GM10847 (cell line): ENCODE data around the gene SH3D19.

ENCODE experiments used
- POLR2A ChIP-seq: IDR thresholded peaks from 2 replicates; pipeline ENCODE4 v1.6.1; 2011; ENCODE audit not compliant: insufficient read length; ENCODE audit errors: extremely low read depth

The SH3D19 gene

DNA sequence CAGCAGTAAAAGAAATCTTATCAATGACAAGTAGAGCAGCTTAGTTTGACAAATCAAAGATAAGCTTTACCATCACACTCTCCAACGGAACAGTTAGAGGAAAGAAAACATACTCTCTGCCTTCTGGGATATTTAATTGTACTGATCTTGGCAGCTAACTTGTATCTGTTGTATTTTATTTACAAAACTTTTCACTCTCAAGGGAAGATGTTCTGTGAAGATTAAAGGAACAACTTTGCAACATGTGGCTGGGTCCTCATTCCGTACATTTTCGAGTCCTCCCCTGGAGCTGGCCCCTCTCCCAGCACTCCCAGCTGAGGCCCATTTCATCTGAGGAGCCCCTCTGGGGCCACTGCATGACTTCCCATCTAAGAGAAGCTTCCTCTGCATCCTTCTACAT lies 151.5 kb downstream of the SH3D19 start:
- TF ChIP-seq POLR2A = no peak

DNA sequence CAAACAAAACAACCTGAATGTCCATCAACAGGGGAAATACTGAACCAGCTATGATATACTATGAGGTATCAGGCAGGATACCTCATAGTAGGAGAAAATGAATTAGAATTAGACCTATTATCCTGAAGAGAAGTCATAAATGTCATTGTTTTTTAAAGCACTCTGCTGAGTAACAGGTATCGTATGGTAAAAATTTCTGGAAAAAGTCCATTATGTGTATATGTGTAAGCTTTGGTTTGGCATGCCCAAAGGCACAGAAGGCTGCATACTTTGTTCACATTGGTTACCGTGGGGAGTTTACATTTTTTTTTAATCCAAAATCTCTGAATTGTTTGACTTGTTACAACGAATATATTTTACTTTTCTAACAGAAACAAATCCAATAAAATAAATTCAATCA lies 155.5 kb downstream of the SH3D19 start:
- no peak for TF ChIP-seq POLR2A

DNA sequence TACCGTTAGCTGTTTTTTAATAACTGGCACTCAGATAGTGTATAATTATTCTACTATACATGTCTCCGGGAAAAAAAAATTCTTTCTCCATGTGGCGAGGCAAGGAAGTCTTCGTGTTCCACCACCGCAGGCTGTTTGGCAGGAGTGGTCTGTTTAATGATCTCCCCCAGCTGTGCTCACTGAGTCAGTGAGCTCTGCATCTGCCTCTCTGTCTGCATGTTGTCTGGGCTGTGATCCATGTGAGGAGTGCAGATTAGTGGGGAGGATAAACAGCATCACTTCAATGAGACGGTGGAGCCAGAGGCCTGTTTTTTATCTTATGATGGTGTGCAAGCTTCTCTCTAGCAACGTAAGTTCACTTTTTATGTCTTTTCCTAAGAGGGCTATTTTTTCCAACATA lies 156.2 kb downstream of the SH3D19 start:
- no peak for TF ChIP-seq POLR2A

DNA sequence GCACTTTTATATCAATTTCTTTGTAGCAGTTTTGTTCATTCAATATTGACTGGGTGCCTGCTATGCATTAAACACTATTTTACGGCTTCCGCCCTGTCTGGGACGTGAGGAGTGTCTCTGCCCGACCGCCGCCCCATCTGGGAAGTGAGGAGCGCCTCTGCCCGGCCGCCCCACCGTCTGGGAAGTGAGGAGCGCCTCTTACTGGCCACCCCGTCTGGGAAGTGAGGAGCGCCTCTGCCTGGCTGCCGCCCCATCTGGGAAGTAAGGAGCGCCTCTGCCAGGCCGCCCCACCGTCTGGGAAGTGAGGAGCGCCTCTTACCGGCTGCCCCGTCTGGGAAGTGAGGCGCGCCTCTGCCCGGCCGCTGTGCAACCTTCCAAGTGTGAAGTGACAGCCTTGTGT lies 157.8 kb downstream of the SH3D19 start:
- TF ChIP-seq POLR2A = no peak

DNA sequence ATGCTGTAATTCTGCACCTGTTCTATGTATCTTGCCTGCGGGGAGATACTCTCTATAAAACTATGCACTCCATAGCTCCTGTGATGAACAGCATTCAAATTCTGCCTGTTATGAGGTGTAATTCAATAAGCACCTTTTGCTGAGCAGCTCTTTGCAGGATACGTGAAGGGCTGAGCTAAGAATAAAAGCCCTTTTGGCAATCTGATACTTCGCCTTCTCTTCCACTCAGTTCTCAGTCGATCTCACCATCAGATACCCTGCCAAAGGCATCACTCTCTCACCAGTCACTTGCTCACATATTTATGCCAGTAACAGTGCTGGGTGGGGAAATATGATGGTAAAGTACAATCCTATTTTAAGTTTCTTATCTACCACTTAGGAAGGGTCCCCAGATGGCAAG lies 158.8 kb downstream of the SH3D19 start:
- no peak for TF ChIP-seq POLR2A

DNA sequence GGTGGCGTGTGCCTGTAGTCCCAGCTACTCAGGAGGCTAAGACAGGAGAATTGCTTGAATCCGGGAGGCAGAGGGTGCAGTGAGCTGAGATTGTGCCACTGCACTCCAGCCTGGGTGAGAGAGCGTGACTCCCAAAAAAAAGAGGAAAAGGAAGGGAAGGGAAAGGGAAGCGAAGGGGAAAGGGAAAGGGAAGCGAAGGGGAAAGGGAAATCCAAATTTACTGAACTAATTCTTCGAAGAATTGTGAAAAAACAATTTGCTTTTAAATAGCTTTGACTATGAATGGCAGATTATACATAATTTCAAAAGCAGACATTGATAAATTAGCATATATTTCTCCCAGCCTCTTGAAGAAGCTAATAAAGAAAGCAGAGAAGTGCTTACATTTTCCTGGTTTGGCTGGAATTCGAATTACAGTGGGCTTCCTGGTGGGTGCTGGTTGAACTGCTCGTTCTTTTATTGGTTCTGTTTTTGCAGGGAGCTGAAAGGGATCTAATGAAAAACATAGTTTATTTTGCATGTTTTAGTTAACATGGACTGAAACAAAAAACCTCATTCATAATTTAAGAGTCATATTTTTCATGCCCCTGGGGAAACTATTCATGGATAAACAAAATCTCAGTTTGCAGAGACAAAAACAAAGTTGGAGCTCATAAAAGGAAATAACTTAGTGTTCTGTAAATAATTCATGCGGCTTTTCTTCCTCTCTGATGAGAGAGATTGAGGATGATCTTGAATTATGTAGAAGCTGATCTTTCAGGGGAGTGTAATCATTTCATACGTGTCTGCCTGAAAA lies 160.0 kb downstream of the SH3D19 start:
- TF ChIP-seq POLR2A = no peak

DNA sequence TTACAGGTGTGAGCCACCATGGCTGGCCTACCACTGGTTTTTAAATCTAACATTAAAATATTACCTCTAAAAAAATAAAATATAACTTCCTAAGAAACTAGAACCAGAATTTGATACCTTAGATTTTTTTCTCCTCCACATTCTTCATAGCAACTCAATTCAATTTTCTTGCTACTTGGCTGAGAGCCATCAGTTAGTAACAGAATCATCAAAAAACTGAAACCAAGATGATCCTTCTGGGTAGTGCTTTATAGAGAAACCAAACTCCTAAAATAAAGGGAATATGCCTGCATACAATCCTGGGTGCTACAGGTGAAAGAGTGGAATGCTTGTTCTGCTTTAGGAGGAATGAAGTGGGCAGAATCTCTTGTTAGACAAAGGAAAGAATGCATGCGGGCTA lies 161.6 kb downstream of the SH3D19 start:
- TF ChIP-seq POLR2A = no peak

DNA sequence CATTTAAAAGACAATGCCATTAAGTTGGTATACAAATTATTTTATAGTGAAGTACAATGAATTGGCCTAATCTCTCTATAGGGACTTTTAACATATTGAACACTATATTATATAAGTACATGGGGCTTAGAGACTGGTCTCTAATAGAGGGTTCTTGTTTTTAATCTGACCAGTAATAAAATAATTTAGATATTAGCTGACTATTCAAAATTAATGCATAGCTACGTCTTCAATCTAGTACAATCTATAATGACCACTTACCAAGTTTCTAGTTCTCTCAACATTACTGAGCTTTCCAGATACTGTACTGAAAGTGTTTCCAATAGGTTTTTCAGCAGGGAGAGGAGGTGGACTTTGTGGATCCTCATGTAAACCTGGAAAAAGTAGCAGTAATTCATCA lies 166.4 kb downstream of the SH3D19 start:
- no peak for TF ChIP-seq POLR2A

DNA sequence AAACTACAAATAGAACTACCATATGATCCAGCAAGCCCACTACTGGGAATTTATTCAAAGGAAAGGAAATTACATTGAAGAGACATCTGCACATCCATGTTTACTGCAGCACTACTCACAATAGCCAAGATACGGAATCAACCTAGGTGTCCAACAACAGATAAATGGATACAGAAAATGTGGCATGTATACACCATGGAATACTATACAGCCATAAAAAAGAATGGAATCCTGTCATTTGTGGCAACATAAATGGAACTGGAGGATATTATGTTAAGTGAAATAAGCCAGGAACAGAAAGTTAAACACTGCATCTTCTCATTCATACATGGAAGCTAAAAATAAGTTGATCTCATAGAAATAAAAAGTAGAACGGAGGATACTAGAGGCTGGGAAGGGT lies 167.9 kb downstream of the SH3D19 start:
- no peak for TF ChIP-seq POLR2A

DNA sequence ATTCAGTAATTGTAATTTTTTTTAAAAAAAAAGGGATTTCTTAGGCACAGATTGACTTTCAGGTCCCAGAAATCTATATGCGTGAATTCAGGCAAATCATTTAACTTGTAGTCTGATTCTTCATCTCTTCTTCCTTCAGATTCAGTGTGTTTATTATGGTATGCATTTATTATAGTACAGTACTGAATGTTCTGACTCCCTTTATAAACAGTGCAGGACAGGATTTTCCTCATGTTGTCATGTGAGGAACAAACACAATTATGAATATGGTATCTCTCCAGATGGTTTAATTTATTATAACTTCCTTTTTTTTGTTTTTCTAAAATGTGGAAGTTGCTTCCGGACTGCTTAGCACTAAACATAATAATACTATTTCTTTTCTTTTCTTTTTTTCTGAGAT lies 171.8 kb downstream of the SH3D19 start:
- TF ChIP-seq POLR2A = no peak

DNA sequence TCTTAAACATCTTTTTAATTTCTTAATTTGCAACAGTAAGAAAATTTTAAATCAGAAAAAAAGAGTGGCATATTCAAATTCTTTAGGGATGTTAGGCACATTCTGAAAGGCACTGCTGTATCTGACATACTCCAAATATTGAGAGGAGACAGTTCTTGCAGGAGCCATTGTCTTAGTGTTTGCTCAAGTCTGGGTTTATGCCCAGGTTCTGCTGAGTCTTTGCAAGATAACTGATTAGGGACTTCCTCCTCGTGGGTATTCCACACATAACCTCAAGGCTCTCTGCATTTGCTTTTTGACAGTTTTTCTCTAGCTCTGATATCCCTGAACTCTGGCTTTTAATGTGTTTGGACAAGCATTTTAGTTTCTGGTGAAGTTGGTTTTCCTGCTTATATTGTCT lies 173.4 kb downstream of the SH3D19 start:
- no peak for TF ChIP-seq POLR2A

DNA sequence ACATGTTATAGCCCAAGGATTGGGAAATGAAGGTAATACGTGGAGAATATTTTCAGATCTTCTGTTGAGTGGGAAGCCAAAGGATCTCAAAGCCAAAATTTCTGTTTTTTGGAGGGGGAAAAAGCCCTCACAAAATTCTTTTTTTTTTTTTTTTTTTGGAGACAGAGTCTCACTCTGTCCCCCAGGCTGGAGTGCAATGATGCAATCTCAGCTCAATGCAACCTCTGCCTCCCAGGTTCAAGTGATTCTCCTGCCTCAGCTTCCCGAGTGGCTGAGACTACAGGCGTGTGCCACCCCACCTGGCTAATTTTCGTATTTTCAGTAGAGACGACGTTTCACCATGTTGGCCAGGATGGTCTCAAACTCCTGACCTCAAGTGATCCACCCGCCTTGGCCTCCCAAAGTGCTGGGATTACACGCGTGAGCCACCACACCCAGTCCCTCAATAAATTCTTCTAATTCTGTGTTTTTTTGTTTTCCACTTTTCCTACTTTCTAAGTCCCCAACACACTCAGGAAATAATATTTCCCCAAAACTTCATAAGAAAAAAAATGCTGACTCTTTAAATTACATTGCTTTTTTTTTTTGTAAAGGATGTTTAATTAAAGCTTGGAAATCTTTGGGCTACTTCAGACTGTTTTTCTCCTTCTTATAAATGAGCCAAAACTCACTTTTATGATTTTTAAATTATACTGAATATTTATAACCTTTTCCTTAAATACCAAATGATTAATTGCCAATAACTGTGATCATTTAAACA lies 174.4 kb downstream of the SH3D19 start:
- TF ChIP-seq POLR2A = no peak

DNA sequence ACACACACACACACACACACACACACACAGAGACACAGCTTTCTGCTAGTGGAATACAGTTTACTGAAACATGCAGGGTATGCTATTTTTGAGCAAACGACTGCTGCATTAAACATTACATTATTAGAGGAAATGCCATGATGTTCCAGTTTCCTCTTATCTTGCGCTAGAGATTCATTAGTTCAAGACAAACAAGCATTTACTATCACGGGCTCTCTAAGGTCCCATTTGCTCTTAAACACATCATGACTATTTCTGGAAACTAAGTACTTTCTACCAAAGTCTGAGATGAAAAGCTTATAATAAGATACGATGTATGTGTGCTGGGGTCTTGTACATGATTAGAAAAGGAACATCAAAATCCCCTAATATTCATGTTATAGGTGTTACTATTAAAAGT lies 177.1 kb downstream of the SH3D19 start:
- TF ChIP-seq POLR2A = no peak

DNA sequence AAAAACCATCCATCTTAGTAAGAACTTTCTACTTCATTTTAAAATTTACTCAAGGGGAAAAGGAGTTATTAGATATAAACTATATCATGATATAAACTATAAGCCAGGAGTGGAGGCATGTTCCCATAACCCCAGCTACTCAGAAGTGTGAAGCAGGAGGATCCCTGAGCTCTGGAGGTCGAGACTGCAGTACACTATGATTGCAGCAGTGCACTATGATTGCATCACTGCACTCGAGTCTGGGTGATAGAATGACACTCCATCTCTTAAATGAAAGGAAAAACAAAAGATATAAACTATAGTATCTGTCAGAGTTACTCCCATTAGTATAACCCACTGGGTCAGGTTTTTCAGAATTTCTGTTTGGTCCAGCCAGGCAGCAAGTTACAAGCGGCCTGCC lies 178.4 kb downstream of the SH3D19 start:
- TF ChIP-seq POLR2A = no peak

DNA sequence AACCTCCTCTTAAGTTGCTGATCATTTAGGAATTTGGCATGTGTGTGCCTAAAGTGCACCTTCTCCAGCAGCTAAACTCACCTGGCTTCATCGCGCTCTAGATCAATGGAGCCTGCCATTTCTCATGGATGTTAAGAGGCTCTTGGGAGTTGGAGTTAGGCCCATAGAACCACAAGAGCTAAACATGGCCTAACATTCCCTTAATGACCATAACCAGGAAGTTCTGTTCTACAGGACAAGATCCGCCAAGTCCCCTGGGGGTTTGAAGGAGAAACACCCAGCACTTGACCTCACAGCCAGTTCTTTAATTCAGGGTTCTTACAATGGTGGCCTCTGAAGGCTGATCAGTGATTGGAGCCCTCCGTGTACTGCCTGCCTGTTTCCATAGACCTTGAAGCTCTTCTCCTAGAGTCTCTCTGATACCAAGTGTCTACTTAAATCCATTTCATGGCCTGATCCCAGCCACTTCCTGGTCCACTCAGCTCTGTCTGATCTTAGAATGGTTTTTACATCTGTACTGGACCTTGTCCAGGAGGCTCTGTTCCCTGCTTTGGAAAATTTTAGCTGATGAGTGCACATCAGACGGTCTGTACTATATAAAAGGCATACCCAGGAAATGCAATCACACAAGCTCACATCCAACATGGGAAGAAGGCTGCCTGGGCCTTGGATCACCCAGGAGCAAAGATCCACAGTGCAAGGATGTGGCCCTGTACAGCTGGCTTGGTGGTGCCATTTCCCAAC lies 180.9 kb downstream of the SH3D19 start:
- no peak for TF ChIP-seq POLR2A

DNA sequence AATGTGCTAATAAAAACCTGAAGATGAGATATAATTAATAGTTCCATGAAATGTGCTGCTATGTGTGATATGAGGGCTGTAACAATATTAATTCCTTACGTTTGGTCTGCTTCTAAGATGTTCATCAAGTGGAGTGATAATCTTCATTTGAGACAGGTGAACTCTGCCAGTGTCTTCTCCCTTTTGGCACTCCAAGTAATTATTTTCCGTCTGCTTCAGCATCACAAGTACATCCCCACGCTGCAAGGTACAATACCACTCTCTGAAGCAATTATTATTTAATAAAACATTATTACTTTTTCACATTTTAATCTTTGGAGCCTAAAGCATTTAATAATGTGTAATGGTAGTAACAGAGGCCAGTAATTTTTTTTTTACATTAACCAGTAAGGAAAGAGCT lies 181.6 kb downstream of the SH3D19 start:
- no peak for TF ChIP-seq POLR2A
